GM21447 (cell line): ENCODE data around the gene TNIK.

ENCODE experiments used
- ATAC-seq: cut with Tn5 transposase; IDR thresholded peaks from one replicate; pipeline ENCODE4 v1.9.1; 2021; ENCODE audit not compliant: unreplicated experiment

TNIK gene

GRCh38 chr3:171237009-171237385 is 223.2 kb downstream of the TNIK start:
- ATAC-seq, result no peak

DNA sequence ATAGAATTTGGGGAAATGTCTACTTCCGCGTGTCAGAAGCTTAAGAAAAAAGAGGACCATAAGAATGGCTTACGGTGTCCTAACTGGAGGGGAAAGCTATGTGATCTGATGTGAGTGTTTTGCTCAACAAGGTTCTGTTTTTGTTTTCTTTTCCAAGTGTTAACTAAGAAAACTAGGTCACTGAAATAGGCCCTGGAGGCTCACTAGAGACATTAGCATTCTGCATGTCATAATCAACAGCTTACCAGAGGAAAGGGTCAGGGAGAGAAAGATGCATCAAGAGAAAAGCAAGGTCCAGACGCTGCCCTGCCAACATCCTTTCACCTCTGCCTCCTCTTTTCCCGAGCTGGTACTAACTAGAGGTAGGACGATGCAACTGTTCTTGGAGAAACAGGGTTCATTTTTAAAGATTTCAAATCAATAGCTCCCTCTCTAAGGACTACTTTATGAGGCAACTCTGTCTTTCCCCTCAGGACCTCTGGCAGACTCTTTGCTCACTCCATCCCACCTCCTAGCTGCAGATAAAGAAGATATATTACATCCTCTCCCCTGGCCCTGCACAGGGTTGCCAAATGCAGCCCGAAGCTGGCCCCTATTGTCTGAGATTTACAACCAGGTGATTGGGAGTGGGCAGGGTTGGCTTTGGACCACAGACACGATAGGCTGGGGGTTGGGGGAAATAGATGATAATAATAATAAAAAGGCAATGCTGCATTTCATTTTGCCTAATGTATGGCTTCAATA is 223.8 kb downstream of the TNIK start:
- ATAC-seq, result no peak

GRCh38 chr3:171234298-171235010 is 225.8 kb downstream of the TNIK start:
- no peak for ATAC-seq

GRCh38 chr3:171231361-171231760 is 228.8 kb downstream of the TNIK start:
- no peak for ATAC-seq

DNA sequence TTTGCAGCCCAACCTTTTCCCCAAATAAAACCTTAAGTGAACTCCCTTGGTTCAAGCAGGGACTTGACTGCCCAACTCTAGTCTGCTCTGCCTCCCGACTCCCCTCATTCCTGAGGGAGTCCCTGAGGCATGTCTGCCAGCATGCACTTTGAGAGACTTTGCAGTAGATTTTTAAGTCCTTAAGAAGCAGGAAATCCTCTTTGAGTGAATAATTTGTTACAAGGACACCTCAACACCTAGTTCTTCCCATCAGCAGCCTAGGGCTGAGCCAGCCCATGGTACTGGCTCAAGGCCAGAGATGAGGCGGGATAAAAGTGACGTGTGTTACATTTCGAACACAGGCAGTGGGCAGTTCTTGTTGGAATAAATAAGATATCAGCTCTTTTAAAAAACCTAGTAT is 229.3 kb downstream of the TNIK start:
- ATAC-seq, result no peak

- ATAC-seq, result no peak
These were observed 231.0 kb downstream of the TNIK start for GRCh38 chr3:171229173-171229572.

GRCh38 chr3:171228240-171228639 is 232.0 kb downstream of the TNIK start:
- ATAC-seq, result no peak

GRCh38 chr3:171227828-171228227 is 232.4 kb downstream of the TNIK start:
- ATAC-seq, result no peak

GRCh38 chr3:171227359-171227758 is 232.8 kb downstream of the TNIK start:
- ATAC-seq, result no peak

DNA sequence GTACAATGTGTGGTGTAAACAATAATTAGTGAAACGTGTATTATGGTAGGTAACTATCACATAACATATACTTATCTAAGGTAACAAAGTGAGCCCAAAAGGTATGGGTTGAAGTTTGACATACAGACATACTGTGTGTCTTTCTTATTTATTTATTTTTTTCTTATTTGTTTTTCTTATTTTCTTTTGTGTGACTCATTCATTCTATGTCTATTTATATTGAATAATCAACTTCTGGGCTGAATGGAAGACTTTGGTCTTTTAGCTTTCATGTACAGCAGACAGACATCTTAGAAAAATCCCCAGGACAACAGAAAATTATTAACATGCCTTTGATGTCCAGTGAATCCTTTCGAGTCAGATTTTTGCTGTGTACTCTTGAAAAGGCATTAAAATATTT is 233.4 kb downstream of the TNIK start:
- no peak for ATAC-seq

DNA sequence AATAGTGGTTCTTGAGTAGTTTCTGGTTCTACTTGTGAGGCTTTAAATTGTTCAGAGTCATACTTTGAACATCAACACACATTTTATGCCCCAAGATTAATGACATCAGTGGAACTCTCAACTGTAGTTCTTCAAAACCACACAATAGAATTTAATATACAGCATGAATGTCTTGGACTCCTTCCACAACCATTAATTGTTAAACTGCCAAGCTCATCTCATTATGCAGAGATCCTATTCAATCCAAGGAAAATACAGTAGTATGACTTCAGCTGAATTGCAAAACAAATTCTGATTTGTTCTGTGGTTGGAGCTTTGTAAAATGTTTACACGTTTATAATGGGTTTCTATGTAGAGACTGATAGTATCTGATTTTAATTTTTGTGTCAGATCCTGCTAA is 234.5 kb downstream of the TNIK start:
- ATAC-seq, result no peak

DNA sequence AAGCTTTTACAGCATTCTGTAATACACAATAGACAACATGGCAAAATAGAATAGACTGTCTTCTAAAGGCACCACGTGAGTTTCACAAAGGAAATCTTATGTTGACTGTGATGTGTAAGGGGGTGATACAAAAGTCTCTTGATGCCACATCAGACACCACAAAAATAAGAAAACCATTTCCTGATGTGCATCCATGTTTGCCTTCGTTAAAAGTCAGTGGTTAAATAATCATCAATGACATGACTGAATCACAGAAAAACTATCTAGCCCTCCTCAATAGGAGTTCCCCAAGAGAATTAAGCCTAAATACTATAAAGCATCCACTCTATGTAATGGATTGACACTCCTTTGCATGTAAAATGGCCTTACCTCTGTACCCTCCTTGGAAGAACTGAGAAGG is 235.0 kb downstream of the TNIK start:
- no peak for ATAC-seq

- no peak for ATAC-seq
These were observed 236.8 kb downstream of the TNIK start for GRCh38 chr3:171223396-171223795.

DNA sequence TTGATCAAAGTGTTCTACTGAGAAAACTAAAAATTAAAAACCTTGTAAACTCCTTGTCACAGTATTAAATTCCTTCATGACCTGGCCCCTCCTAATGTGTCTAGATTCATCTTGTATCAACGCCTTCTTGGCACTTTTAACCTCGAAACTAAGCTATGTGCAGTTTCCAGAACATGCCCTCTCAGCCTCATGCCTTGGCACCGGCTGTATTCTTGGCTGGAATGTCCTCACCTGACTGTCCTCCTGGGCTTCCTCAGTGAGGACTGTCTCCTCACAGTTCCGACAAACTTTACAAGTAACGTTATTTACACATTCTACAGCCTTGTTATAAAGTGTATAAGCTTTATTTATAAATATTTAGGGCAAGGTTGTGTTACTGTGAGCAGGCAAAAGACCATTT is 237.2 kb downstream of the TNIK start:
- ATAC-seq, result no peak

- no peak for ATAC-seq
These were observed 238.6 kb downstream of the TNIK start for GRCh38 chr3:171221597-171221996.

DNA sequence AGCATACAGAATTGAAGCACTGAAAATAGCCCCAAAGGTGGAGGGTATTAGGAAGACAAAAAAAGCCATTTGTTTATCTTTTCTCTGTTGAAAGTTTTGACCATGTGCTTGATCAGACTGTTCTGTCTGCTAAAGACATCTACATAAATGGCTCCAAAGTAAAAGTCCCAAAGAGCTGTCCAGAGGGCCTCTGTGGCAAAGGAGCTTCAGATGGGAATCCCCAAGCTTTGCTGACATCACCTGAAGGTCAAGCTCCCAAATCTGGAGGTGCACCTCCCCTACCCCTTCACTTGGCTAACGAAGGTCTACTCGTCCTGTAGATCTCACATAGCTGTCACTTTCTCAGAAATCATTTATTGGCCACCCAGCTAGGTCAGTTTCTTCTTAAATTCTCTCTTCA is 239.1 kb downstream of the TNIK start:
- ATAC-seq, result no peak

GRCh38 chr3:171219258-171219657 is 240.9 kb downstream of the TNIK start:
- ATAC-seq, result no peak

GRCh38 chr3:171218069-171218468 is 242.1 kb downstream of the TNIK start:
- ATAC-seq, result no peak

DNA sequence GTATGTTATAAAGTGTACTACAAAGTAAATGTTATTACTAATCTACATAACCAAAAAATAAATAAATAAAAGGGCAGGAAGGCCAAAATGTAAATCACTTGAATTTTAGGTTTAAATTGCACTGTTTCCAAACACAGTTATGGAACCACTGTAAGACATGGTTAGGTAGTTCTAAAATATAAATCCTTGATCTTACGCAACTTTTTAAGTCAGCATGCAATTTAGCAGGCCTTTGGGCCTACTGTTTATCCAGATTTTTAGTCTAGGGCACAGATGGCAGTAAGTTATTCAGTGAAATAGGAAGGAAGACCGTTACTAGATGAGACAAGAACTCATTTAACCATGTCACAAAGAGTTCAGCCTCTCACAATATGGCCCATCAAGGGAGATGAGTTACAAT is 246.3 kb downstream of the TNIK start:
- ATAC-seq, result no peak

- ATAC-seq, result no peak
These were observed 247.0 kb downstream of the TNIK start for GRCh38 chr3:171213178-171213577.

GRCh38 chr3:171212648-171213047 is 247.6 kb downstream of the TNIK start:
- ATAC-seq, result no peak

DNA sequence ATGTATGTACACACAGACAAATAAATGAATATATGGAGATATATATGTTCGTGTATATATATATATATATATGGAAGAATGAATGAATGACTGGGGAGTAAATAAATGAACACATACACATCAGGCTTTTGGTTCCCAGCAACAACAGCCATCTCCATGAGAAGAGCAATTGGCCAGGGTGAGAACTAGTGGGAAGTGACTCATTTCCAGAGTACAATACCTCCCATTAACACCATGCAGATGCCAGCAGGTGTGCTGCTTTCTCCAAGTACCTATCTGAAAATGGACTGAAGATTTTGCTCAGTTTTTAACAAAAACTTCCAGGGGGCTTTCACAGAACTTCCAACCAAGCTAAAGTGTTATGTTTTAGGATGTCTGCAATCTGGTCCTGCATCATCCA is 253.9 kb downstream of the TNIK start:
- ATAC-seq, result no peak

- no peak for ATAC-seq
These were observed 255.3 kb downstream of the TNIK start for GRCh38 chr3:171204942-171205341.
